GM12864 (cell line): Measurements from ENCODE around the gene RBM24.

Experiments used
- DNase-seq: peaks from one replicate; pipeline ENCODE4 v3.0.0-alpha.2; 2011; ENCODE audit warnings: low read depth
- H3K4me3 ChIP-seq: 2 replicates; pipeline ENCODE4 v1.5.1; 2011; ENCODE audit warnings: mild to moderate bottlenecking, low read depth, low read length, control low read depth
- CTCF ChIP-seq: IDR thresholded peaks from 2 replicates; pipeline ENCODE4 v1.5.1; 2011; ENCODE audit warnings: low read depth, mild to moderate bottlenecking, moderate library complexity, low read length, control low read depth, inconsistent platforms; ENCODE audit errors: missing control alignments

RBM24 gene

GRCh38 chr6:17339308-17339670 is 58.1 kb downstream of the RBM24 start:
- no peak overlapping the region for H3K4me3 ChIP-seq
- TF ChIP-seq CTCF: no peak
- DNase-seq: no peak

GRCh38 chr6:17341117-17341805 is 60.1 kb downstream of the RBM24 start:
- no peak overlapping the region for H3K4me3 ChIP-seq
- DNase-seq: no peak
- TF ChIP-seq CTCF: no peak

- no peak overlapping the region for H3K4me3 ChIP-seq
- no peak for DNase-seq
- TF ChIP-seq CTCF: no peak
These were observed 60.7 kb downstream of the RBM24 start for GRCh38 chr6:17341891-17342290.

- no peak for DNase-seq
- TF ChIP-seq CTCF: no peak
- H3K4me3 ChIP-seq: no peak overlapping the region
These were observed 62.1 kb downstream of the RBM24 start for GRCh38 chr6:17343215-17343614.
